ENCODE measurements around the gene RBM33.

Gene RBM33

GRCh38 chr7:155821851-155822250 lies 177.4 kb downstream of the RBM33 start:
- TF ChIP-seq CTCF (IDR thresholded peaks at IDR 0.05; ENCODE audit: low read depth, low read length, missing control alignments) = no peak
- H3K4me3 ChIP-seq (ENCODE audit: low read depth, low read length) = no peak overlapping the region
- no peak for DNase-seq (ENCODE audit: low read depth)

GRCh38 chr7:155824227-155824886 lies 179.9 kb downstream of the RBM33 start:
- no peak for DNase-seq (ENCODE audit: low read depth)
- TF ChIP-seq CTCF (IDR thresholded peaks at IDR 0.05; ENCODE audit: low read depth, low read length, missing control alignments) = no peak
- no peak overlapping the region for H3K4me3 ChIP-seq (ENCODE audit: low read depth, low read length)

- no peak for TF ChIP-seq CTCF (IDR thresholded peaks at IDR 0.05; ENCODE audit: low read depth, low read length, missing control alignments)
- DNase-seq (ENCODE audit: low read depth) = no peak
- no peak overlapping the region for H3K4me3 ChIP-seq (ENCODE audit: low read depth, low read length)
Measured at GRCh38 chr7:155825336-155825735, 180.9 kb downstream of the RBM33 start.

- TF ChIP-seq CTCF (IDR thresholded peaks at IDR 0.05; ENCODE audit: low read depth, low read length, missing control alignments) = no peak
- no peak overlapping the region for H3K4me3 ChIP-seq (ENCODE audit: low read depth, low read length)
- no peak for DNase-seq (ENCODE audit: low read depth)
Measured at GRCh38 chr7:155829796-155830470, 185.5 kb downstream of the RBM33 start.

Measured in GM12864 (cell line).